ENCODE results near the gene CYTH4. TPM values are rescaled to one million over a fixed set of nuclear protein-coding genes. Genes with fewer than 3 reads are reported as not detected.

Gene CYTH4
- total RNA-seq, 5 donors from 2014 or later (not counting 1 experiment from before 2014, with no cell fraction given) = 146 to 181 (median 151) TPM

DNA sequence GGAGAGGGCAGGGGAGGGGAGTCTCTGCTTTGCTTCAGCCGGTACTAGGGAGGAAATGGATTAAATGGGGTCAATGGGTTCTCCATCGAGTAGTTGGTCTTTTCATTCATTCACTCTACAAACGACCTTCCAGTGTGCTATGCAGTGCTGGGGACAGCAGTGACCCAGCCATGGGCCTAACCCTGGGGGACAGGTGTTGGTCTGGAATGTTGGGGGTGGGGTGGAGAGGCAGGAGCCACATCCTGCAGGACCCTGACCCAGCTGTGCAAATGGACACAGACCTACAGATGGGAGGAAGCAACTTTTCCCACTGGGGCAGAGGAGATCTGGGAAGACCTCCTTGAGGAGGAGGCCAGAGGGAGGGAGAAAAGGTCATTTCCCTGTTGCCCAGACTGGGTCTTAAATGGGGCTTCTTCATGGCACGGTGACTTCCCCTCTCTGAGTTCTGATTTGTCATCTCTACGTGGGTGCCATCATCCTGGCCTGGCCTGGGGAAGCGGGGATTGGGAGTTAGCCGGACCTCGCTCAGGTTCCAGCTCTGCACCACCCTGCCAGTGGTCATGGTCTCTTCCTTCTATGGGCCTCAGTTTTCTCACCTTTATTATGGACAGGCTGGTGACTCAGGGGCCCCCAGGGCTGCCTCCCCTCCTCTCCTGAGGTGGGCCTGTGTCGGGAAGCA lies 2.0 kb downstream of the CYTH4 start:
- ChIA-PET CTCF (interaction anchor here (0.7 to 1.2 kb wide), 2 partner anchors 24 to 42 kb away, joined by 5 to 6 read pairs; no protein-coding TSS in a partner anchor), POLR2A (no interaction called here)
- H3K4me1 ChIP-seq (ENCODE audit: control insufficient read depth in 1 of 2, extremely low read depth in 1 of 2, insufficient read depth in 2 of 2, low read length in 2 of 2) = peaks cover 2 to 77% of the 10 kb centered on the region in 2 experiments

DNA sequence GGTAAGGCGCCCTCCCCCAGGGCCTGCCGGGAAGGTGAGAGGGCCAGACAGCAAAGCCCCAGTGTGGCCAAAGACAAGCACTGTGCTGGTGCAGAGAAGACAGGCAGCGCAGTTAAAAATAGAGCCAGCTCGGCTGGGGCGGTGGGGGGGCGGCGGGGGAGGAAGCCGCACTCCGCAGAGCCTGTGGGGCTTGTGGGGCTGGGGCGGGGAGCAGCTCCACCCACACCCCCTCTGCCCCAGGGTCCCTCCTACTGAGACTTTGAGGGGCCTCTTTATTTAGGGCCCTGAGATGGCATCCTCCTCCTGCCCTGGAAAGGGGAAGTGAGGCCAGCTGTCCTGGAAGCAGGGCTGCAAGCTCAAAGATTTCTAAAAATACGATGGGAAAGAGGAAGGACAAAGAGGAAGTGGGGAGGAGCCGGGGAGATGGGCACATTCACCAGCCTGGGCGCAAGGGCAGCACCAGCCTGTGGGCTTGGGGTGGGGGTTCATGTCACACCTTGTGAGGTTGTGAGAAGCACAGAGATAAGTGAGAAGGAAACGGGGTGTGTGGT lies 2.6 kb downstream of the CYTH4 start:
- Mint-ChIP-seq H3K27me3 (no peaks in the 10 kb centered on the region), H3K4me1 (peaks cover 61 to 76% (median 75%) of the 10 kb centered on the region in 3 donors), H3K27ac (peak overlapping the region; percentile 98 to 99), H3K4me3 (peak overlapping the region; percentile 94 to 98 (median 95)), H3K36me3 (peaks cover 38% of the 10 kb centered on the region), H3K9me3 (no peaks in the 10 kb centered on the region)
- Histone ChIP-seq H3K27ac (ENCODE audit: low read length) (peak overlapping the region; percentile 74), H3K9me3 (no peaks in the 10 kb centered on the region), H3K4me3 (ENCODE audit: control insufficient read depth in 1 of 2, extremely low read depth in 1 of 2, low read length in 1 of 2) (peak overlapping the region; percentile 85 to 98), H3K4me1 (ENCODE audit: control insufficient read depth in 1 of 2, extremely low read depth in 1 of 2, insufficient read depth in 2 of 2, low read length in 2 of 2) (peaks cover 2 to 77% of the 10 kb centered on the region in 2 experiments), H3K36me3 (ENCODE audit: control insufficient read depth in 2 of 2, extremely low read depth in 1 of 2, insufficient read depth in 1 of 2, low read length in 1 of 2) (peaks cover 21 to 37% of the 10 kb centered on the region in 2 donors), H3K27me3 (replicated peaks in 1 of 2; ENCODE audit: control insufficient read depth in 2 of 2, extremely low read depth in 1 of 2, insufficient read depth in 2 of 2, low read length in 1 of 2) (no peaks in the 10 kb centered on the region)
- DNase-seq = peak in 33 of 35 experiments; percentile 23 to 72 (median 58)
- ATAC-seq (replicated peaks in 1 of 4) = peak; percentile 68 to 77 (median 72)
- WGBS (ENCODE audit: insufficient coverage) = 0% methylated on average over 3 of the region's 14 CpGs
- CTCF ChIA-PET = interaction anchor here (0.7 to 1.2 kb wide), 2 partner anchors 25 to 42 kb away, joined by 5 to 6 read pairs; no protein-coding TSS in a partner anchor
- POLR2A ChIA-PET = no interaction called here

More for the DNA sequence above, 2.0 kb downstream of the CYTH4 start:
- Histone ChIP-seq H3K27ac (ENCODE audit: low read length) (peak overlapping the region; percentile 74), H3K4me3 (ENCODE audit: control insufficient read depth in 1 of 2, extremely low read depth in 1 of 2, low read length in 1 of 2) (peak overlapping the region; percentile 85 to 98), H3K36me3 (ENCODE audit: control insufficient read depth in 2 of 2, extremely low read depth in 1 of 2, insufficient read depth in 1 of 2, low read length in 1 of 2) (peaks cover 16 to 31% of the 10 kb centered on the region in 2 donors), H3K27me3 (replicated peaks in 1 of 2; ENCODE audit: control insufficient read depth in 2 of 2, extremely low read depth in 1 of 2, insufficient read depth in 2 of 2, low read length in 1 of 2) (no peaks in the 10 kb centered on the region), H3K9me3 (no peaks in the 10 kb centered on the region)
- H3K27ac Mint-ChIP-seq = peak overlapping the region; percentile 98 to 99
- peak overlapping the region; percentile 94 to 98 (median 95) for H3K4me3 Mint-ChIP-seq
- 5% methylated on average over 5 of the region's 9 CpGs for WGBS (ENCODE audit: insufficient coverage)
- DNase-seq (no peak), ATAC-seq (replicated peaks in 1 of 4) (no peak)
- H3K4me1 Mint-ChIP-seq = peaks cover 55 to 76% (median 75%) of the 10 kb centered on the region in 3 donors
- no peaks in the 10 kb centered on the region for H3K9me3 Mint-ChIP-seq
- no peaks in the 10 kb centered on the region for H3K27me3 Mint-ChIP-seq
- peaks cover 32% of the 10 kb centered on the region for H3K36me3 Mint-ChIP-seq

DNA sequence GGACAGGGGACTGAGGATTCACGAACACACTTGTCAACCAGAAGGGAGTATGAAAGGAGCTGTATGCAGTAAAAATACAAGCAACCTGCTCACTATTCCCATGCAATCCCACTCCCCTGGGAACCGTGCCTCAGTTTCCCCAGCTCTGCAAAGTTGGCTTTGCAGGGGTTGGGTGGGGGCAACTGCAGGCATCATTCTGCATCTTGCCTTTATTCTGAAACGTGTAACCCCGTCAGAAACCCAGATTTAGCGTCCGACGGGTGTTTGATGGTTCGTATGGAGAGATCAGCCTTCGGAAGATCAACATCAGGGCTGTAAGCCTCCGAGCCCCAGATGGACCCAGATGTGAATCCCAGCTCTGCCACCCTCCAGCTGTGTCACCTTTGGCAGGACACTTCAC lies 3.6 kb downstream of the CYTH4 start:
- H3K9me3 Mint-ChIP-seq = no peaks in the 10 kb centered on the region
- no peaks in the 10 kb centered on the region for H3K27me3 Mint-ChIP-seq
- peak overlapping the region; percentile 59 to 99 for H3K27ac Mint-ChIP-seq
- Histone ChIP-seq H3K4me3 (ENCODE audit: control insufficient read depth in 1 of 2, extremely low read depth in 1 of 2, low read length in 1 of 2) (no peak overlapping the region), H3K4me1 (ENCODE audit: control insufficient read depth in 1 of 2, extremely low read depth in 1 of 2, insufficient read depth in 2 of 2, low read length in 2 of 2) (peaks cover 2 to 77% of the 10 kb centered on the region in 2 experiments), H3K27ac (ENCODE audit: low read length) (no peak overlapping the region), H3K36me3 (ENCODE audit: control insufficient read depth in 2 of 2, extremely low read depth in 1 of 2, insufficient read depth in 1 of 2, low read length in 1 of 2) (peaks cover 27 to 46% of the 10 kb centered on the region in 2 donors), H3K9me3 (no peaks in the 10 kb centered on the region), H3K27me3 (replicated peaks in 1 of 2; ENCODE audit: control insufficient read depth in 2 of 2, extremely low read depth in 1 of 2, insufficient read depth in 2 of 2, low read length in 1 of 2) (no peaks in the 10 kb centered on the region)
- 92% methylated on average over 8 of the region's 10 CpGs for WGBS (ENCODE audit: insufficient coverage)
- DNase-seq = no peak
- peaks cover 43% of the 10 kb centered on the region for H3K36me3 Mint-ChIP-seq
- H3K4me1 Mint-ChIP-seq = peaks cover 72 to 85% (median 80%) of the 10 kb centered on the region in 3 donors
- peak overlapping the region; percentile 34 to 98 (median 94) for H3K4me3 Mint-ChIP-seq
- ChIA-PET CTCF (interaction anchor here in 1 of 2 donors (0.7 kb wide), 1 partner anchor 144 kb away, joined by 4 read pairs; no protein-coding TSS in a partner anchor), POLR2A (no interaction called here)
- no peak for ATAC-seq (replicated peaks in 1 of 4)

DNA sequence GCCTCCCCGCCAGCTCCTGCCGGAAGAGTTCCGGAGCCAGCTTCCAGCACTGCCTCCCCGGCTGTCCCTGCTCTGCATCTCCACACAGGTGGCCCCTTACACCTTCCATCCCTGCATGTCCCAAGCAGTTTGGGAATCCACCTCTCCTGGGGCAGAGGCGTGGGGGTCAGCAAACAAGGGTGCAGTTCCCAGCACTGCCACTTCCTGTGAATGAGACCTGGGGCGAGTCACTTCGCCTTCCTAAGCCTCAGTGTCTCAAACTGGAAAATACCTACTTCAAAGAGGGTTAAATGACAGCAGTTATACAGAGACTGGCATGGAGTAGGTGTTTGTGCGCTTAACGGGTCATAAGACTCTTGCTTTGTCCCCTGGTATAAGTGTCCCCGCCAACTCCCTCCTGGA lies 5.2 kb downstream of the CYTH4 start:
- H3K27me3 Mint-ChIP-seq = no peaks in the 10 kb centered on the region
- H3K9me3 Mint-ChIP-seq = no peaks in the 10 kb centered on the region
- 87% methylated on average over 8 of the region's 10 CpGs for WGBS (ENCODE audit: insufficient coverage)
- Histone ChIP-seq H3K27ac (ENCODE audit: low read length) (no peak overlapping the region), H3K4me1 (ENCODE audit: control insufficient read depth in 1 of 2, extremely low read depth in 1 of 2, insufficient read depth in 2 of 2, low read length in 2 of 2) (peaks cover 2 to 78% of the 10 kb centered on the region in 2 experiments), H3K36me3 (ENCODE audit: control insufficient read depth in 2 of 2, extremely low read depth in 1 of 2, insufficient read depth in 1 of 2, low read length in 1 of 2) (peaks cover 30 to 62% of the 10 kb centered on the region in 2 donors), H3K27me3 (replicated peaks in 1 of 2; ENCODE audit: control insufficient read depth in 2 of 2, extremely low read depth in 1 of 2, insufficient read depth in 2 of 2, low read length in 1 of 2) (no peaks in the 10 kb centered on the region), H3K4me3 (ENCODE audit: control insufficient read depth in 1 of 2, extremely low read depth in 1 of 2, low read length in 1 of 2) (no peak overlapping the region), H3K9me3 (no peaks in the 10 kb centered on the region)
- POLR2A ChIA-PET = no interaction called here
- peak overlapping the region; percentile 75 to 83 for H3K27ac Mint-ChIP-seq
- CTCF ChIA-PET = no interaction called here
- H3K36me3 Mint-ChIP-seq = peaks cover 56% of the 10 kb centered on the region
- H3K4me1 Mint-ChIP-seq = peaks cover 78 to 91% (median 81%) of the 10 kb centered on the region in 3 donors
- DNase-seq (no peak), ATAC-seq (replicated peaks in 1 of 4) (no peak)
- H3K4me3 Mint-ChIP-seq = peak overlapping the region in 1 of 3 donors; percentile 98

DNA sequence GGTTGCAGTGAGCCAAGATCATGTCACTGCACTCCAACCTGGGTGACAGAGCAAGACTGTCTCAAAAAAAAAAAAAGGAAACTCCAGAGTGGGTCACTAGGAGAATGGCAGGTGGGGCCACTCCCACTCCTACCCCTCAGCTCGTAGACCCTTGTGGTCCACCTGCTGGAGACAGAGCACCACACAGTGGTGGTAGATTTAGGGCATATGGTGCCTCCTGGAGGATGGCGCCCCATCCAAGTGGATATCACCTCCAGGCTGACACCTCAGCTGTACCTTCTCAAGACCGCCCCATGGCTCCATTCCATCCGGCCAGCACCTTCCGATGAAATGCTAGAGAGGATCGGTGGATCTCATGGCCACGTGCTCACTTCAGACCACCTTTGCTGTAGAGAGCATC lies 6.2 kb downstream of the CYTH4 start:
- Mint-ChIP-seq H3K9me3 (no peaks in the 10 kb centered on the region), H3K27ac (peak overlapping the region; percentile 68 to 73), H3K4me1 (peaks cover 86 to 92% (median 87%) of the 10 kb centered on the region in 3 donors), H3K36me3 (peaks cover 59% of the 10 kb centered on the region), H3K4me3 (peak overlapping the region in 1 of 3 donors; percentile 25), H3K27me3 (no peaks in the 10 kb centered on the region)
- Histone ChIP-seq H3K36me3 (ENCODE audit: control insufficient read depth in 2 of 2, extremely low read depth in 1 of 2, insufficient read depth in 1 of 2, low read length in 1 of 2) (peaks cover 35 to 71% of the 10 kb centered on the region in 2 donors), H3K4me1 (ENCODE audit: control insufficient read depth in 1 of 2, extremely low read depth in 1 of 2, insufficient read depth in 2 of 2, low read length in 2 of 2) (peaks cover 2 to 78% of the 10 kb centered on the region in 2 experiments), H3K27ac (ENCODE audit: low read length) (no peak overlapping the region), H3K4me3 (ENCODE audit: control insufficient read depth in 1 of 2, extremely low read depth in 1 of 2, low read length in 1 of 2) (peak overlapping the region in 1 of 2 donors; percentile 10), H3K9me3 (no peaks in the 10 kb centered on the region), H3K27me3 (replicated peaks in 1 of 2; ENCODE audit: control insufficient read depth in 2 of 2, extremely low read depth in 1 of 2, insufficient read depth in 2 of 2, low read length in 1 of 2) (no peaks in the 10 kb centered on the region)
- no peak for DNase-seq
- POLR2A ChIA-PET = no interaction called here
- CTCF ChIA-PET = no interaction called here
- ATAC-seq (replicated peaks in 1 of 4) = no peak
- WGBS (ENCODE audit: insufficient coverage) = 100% methylated on average over 6 of the region's 7 CpGs

DNA sequence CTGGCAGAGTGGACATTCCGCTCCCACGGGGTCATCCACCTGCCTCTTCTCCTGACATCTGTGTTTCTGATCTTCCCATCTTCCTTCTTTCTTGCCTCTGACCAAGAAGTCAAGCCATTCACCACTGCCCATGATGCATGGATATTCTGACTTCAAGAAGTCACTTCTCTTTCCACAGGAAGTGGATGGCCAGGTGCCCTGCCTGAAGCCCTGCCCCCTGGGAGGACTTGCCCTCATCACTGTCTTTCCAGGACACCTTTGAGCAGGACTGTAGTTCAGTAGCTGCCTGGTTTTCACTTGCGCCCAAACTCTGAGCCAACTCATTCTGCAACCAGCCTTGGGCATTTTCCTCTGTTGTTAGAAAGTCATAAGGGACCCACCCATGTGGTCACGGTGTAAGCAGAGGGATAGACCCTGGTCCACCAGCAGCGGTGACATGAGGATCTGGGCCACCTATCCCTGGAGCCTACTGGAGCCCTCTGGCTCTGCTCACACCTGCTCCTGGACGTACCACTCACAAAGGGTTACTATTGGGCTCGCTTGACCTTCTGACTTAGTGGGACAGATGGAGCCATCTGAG lies 6.9 kb downstream of the CYTH4 start:
- peaks cover 59% of the 10 kb centered on the region for H3K36me3 Mint-ChIP-seq
- DNase-seq (no peak), ATAC-seq (replicated peaks in 1 of 4) (no peak)
- no peaks in the 10 kb centered on the region for H3K9me3 Mint-ChIP-seq
- no peaks in the 10 kb centered on the region for H3K27me3 Mint-ChIP-seq
- no peak overlapping the region for H3K4me3 ChIP-seq (ENCODE audit: control insufficient read depth in 1 of 2, extremely low read depth in 1 of 2, low read length in 1 of 2)
- no peaks in the 10 kb centered on the region for H3K27me3 ChIP-seq (replicated peaks in 1 of 2; ENCODE audit: control insufficient read depth in 2 of 2, extremely low read depth in 1 of 2, insufficient read depth in 2 of 2, low read length in 1 of 2)
- peaks cover 35 to 77% of the 10 kb centered on the region in 2 donors for H3K36me3 ChIP-seq (ENCODE audit: control insufficient read depth in 2 of 2, extremely low read depth in 1 of 2, insufficient read depth in 1 of 2, low read length in 1 of 2)
- CTCF ChIA-PET = interaction anchor here in 1 of 2 donors (0.6 kb wide), 1 partner anchor 260 kb away, joined by 11 read pairs; no protein-coding TSS in a partner anchor
- no peaks in the 10 kb centered on the region for H3K9me3 ChIP-seq
- H3K27ac ChIP-seq (ENCODE audit: low read length) = no peak overlapping the region
- peak overlapping the region in 1 of 3 donors; percentile 25 for H3K4me3 Mint-ChIP-seq
- peaks cover 86 to 93% (median 87%) of the 10 kb centered on the region in 3 donors for H3K4me1 Mint-ChIP-seq
- POLR2A ChIA-PET = no interaction called here
- H3K27ac Mint-ChIP-seq = peak overlapping the region; percentile 68 to 73
- peaks cover 2 to 76% of the 10 kb centered on the region in 2 experiments for H3K4me1 ChIP-seq (ENCODE audit: control insufficient read depth in 1 of 2, extremely low read depth in 1 of 2, insufficient read depth in 2 of 2, low read length in 2 of 2)
- WGBS (ENCODE audit: insufficient coverage) = 77% methylated on average over 7 of the region's 7 CpGs

Measured in T-cell (primary cell).